ENCODE measurements around the gene IRX2.

DNA sequence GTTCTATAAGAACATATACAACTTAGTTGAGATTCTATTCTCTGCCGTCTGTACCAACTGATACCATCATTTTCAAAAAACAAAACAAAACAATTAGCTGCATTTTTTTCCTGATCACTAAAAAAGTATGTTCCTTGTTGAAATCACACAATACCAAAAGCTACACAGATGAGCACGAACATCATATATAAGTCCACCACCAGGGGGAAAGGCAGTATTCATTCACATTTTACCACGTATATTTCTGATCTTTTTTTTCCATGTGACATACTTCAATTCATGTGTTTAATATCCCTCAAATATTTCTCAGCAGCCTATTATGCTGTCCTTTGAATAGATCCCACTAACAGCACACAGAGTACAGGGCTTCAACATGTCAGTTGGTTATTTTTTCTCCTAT, 40.6 kb downstream of the IRX2 start:
- TF ChIP-seq, protein P1, sequence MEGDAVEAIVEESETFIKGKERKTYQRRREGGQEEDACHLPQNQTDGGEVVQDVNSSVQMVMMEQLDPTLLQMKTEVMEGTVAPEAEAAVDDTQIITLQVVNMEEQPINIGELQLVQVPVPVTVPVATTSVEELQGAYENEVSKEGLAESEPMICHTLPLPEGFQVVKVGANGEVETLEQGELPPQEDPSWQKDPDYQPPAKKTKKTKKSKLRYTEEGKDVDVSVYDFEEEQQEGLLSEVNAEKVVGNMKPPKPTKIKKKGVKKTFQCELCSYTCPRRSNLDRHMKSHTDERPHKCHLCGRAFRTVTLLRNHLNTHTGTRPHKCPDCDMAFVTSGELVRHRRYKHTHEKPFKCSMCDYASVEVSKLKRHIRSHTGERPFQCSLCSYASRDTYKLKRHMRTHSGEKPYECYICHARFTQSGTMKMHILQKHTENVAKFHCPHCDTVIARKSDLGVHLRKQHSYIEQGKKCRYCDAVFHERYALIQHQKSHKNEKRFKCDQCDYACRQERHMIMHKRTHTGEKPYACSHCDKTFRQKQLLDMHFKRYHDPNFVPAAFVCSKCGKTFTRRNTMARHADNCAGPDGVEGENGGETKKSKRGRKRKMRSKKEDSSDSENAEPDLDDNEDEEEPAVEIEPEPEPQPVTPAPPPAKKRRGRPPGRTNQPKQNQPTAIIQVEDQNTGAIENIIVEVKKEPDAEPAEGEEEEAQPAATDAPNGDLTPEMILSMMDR (IDR thresholded peaks at IDR 0.05 in 4 of 5, conservative IDR thresholded peaks at IDR 0.05 in 1 of 5): no peak
- no peak for TF ChIP-seq POLR2A (IDR thresholded peaks at IDR 0.05)
